ENCODE data around the gene NCAPG2. TPM values are rescaled to one million over a fixed set of nuclear protein-coding genes. Genes with fewer than 3 reads are reported as not detected.

NCAPG2 gene
- total RNA-seq, 1 experiment from 2014 or later: 99.2 TPM

- H3K4me3 Mint-ChIP-seq: no peak overlapping the region
- ATAC-seq (no peak), DNase-seq (ENCODE audit: low spot score) (no peak)
- no peaks in the 10 kb centered on the region for H3K27me3 Mint-ChIP-seq (ENCODE audit: low read depth)
- H3K27ac Mint-ChIP-seq: no peak overlapping the region
- H3K9me3 Mint-ChIP-seq: no peaks in the 10 kb centered on the region
- no peak for TF ChIP-seq ATF6 (CRISPR knock-in tag; IDR thresholded peaks at IDR 0.05)
- no peak for TF ChIP-seq SP1 (CRISPR knock-in tag; conservative IDR thresholded peaks at IDR 0.05)
- no peak for TF ChIP-seq JUN (CRISPR knock-in tag; IDR thresholded peaks at IDR 0.05)
- TF ChIP-seq, protein P1, sequence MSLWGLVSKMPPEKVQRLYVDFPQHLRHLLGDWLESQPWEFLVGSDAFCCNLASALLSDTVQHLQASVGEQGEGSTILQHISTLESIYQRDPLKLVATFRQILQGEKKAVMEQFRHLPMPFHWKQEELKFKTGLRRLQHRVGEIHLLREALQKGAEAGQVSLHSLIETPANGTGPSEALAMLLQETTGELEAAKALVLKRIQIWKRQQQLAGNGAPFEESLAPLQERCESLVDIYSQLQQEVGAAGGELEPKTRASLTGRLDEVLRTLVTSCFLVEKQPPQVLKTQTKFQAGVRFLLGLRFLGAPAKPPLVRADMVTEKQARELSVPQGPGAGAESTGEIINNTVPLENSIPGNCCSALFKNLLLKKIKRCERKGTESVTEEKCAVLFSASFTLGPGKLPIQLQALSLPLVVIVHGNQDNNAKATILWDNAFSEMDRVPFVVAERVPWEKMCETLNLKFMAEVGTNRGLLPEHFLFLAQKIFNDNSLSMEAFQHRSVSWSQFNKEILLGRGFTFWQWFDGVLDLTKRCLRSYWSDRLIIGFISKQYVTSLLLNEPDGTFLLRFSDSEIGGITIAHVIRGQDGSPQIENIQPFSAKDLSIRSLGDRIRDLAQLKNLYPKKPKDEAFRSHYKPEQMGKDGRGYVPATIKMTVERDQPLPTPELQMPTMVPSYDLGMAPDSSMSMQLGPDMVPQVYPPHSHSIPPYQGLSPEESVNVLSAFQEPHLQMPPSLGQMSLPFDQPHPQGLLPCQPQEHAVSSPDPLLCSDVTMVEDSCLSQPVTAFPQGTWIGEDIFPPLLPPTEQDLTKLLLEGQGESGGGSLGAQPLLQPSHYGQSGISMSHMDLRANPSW (CRISPR knock-in tag; conservative IDR thresholded peaks at IDR 0.05; ENCODE audit: low read depth): no peak
- TF ChIP-seq OVOL2 (CRISPR knock-in tag; IDR thresholded peaks at IDR 0.05; ENCODE audit: borderline replicate concordance): no peak
- TF ChIP-seq, protein P2, sequence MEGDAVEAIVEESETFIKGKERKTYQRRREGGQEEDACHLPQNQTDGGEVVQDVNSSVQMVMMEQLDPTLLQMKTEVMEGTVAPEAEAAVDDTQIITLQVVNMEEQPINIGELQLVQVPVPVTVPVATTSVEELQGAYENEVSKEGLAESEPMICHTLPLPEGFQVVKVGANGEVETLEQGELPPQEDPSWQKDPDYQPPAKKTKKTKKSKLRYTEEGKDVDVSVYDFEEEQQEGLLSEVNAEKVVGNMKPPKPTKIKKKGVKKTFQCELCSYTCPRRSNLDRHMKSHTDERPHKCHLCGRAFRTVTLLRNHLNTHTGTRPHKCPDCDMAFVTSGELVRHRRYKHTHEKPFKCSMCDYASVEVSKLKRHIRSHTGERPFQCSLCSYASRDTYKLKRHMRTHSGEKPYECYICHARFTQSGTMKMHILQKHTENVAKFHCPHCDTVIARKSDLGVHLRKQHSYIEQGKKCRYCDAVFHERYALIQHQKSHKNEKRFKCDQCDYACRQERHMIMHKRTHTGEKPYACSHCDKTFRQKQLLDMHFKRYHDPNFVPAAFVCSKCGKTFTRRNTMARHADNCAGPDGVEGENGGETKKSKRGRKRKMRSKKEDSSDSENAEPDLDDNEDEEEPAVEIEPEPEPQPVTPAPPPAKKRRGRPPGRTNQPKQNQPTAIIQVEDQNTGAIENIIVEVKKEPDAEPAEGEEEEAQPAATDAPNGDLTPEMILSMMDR (IDR thresholded peaks at IDR 0.05): no peak
- TF ChIP-seq NR3C1 (CRISPR knock-in tag; conservative IDR thresholded peaks at IDR 0.05; ENCODE audit: low read depth): no peak
- TF ChIP-seq ZNF423 (CRISPR knock-in tag; IDR thresholded peaks at IDR 0.05): no peak
- TF ChIP-seq, protein P3, sequence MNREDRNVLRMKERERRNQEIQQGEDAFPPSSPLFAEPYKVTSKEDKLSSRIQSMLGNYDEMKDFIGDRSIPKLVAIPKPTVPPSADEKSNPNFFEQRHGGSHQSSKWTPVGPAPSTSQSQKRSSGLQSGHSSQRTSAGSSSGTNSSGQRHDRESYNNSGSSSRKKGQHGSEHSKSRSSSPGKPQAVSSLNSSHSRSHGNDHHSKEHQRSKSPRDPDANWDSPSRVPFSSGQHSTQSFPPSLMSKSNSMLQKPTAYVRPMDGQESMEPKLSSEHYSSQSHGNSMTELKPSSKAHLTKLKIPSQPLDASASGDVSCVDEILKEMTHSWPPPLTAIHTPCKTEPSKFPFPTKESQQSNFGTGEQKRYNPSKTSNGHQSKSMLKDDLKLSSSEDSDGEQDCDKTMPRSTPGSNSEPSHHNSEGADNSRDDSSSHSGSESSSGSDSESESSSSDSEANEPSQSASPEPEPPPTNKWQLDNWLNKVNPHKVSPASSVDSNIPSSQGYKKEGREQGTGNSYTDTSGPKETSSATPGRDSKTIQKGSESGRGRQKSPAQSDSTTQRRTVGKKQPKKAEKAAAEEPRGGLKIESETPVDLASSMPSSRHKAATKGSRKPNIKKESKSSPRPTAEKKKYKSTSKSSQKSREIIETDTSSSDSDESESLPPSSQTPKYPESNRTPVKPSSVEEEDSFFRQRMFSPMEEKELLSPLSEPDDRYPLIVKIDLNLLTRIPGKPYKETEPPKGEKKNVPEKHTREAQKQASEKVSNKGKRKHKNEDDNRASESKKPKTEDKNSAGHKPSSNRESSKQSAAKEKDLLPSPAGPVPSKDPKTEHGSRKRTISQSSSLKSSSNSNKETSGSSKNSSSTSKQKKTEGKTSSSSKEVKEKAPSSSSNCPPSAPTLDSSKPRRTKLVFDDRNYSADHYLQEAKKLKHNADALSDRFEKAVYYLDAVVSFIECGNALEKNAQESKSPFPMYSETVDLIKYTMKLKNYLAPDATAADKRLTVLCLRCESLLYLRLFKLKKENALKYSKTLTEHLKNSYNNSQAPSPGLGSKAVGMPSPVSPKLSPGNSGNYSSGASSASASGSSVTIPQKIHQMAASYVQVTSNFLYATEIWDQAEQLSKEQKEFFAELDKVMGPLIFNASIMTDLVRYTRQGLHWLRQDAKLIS (CRISPR knock-in tag; IDR thresholded peaks at IDR 0.05; ENCODE audit: borderline replicate concordance): no peak
- no peak for TF ChIP-seq ELF4 (CRISPR knock-in tag; IDR thresholded peaks at IDR 0.05; ENCODE audit: low read depth)
- no peak for TF ChIP-seq TP53 (CRISPR knock-in tag; IDR thresholded peaks at IDR 0.05)
- no peak for TF ChIP-seq NFYB (CRISPR knock-in tag; conservative IDR thresholded peaks at IDR 0.05; ENCODE audit: low read depth)
- no peak for TF ChIP-seq RORB (CRISPR knock-in tag; IDR thresholded peaks at IDR 0.05)
- TF ChIP-seq USF1 (CRISPR knock-in tag; IDR thresholded peaks at IDR 0.05): no peak
- 0 out of 2 replicates have a peak, but pooled peaks cover under 1% of the 10 kb centered on the region for H3K36me3 Mint-ChIP-seq
- POLR2A ChIA-PET: no interaction called here
- CTCF ChIA-PET: no interaction called here
- peaks cover 7% of the 10 kb centered on the region for H3K4me1 Mint-ChIP-seq
Measured at GRCh38 chr7:158724658-158725505, 20.3 kb upstream of the NCAPG2 start.

Data from WTC11 (cell line).